HEK293 (cell line): ENCODE measurements around the gene ACTN4.
A peak's percentile ranks its signal among the peaks of the same experiment; 100 is the strongest.

ENCODE experiments used
- CTCF ChIA-PET: fragments of 350-600 bp; formaldehyde crosslinking; extraction: SDS; loops from one replicate; lab custom pipeline; 2021; ENCODE audit warnings: antibody characterized with exemption; lab: Yijun Ruan, JAX
- POLR2A ChIA-PET: fragments of 300-600 bp; formaldehyde crosslinking; extraction: SDS; loops from one replicate; lab custom pipeline; 2020; ENCODE audit warnings: antibody characterized with exemption, inconsistent platforms; lab: Yijun Ruan, JAX
- H3K27ac ChIP-seq: fragments of 200-500 bp; sonication (Bioruptor generic); 2 replicates; pipeline ENCODE4 v1.5.1; 2014; ENCODE audit warnings: low read depth, low read length, control low read depth, inconsistent platforms; ENCODE audit errors: extremely low read depth
- H3K36me3 ChIP-seq, 2 experiments: fragments of 200-500 bp in 1 of 2; sonication (Bioruptor generic) in 1 of 2; 1 replicate in 1 of 2; 2 replicates in 1 of 2; pipeline ENCODE4 v1.5.1; 2014 to 2017; ENCODE audit warnings: inconsistent platforms in 2 of 2, low read length in 2 of 2; ENCODE audit not compliant: control insufficient read depth in 2 of 2, insufficient read depth in 1 of 2
- H3K4me1 ChIP-seq: fragments of 200-500 bp; sonication (Bioruptor generic); 2 replicates; pipeline ENCODE4 v1.5.1; 2014; ENCODE audit warnings: mild to moderate bottlenecking, low read length, inconsistent platforms; ENCODE audit not compliant: control insufficient read depth, insufficient read depth
- H3K4me3 ChIP-seq: 2 replicates; pipeline ENCODE4 v1.5.1; 2011; ENCODE audit warnings: low read depth, mild to moderate bottlenecking, control low read depth, low read length, moderate library complexity
- H3K9me3 ChIP-seq: fragments of 200-500 bp; sonication (Bioruptor generic); 2 replicates; pipeline ENCODE4 v1.5.1; 2014; ENCODE audit warnings: low read depth, low read length, inconsistent platforms; ENCODE audit not compliant: control insufficient read depth, insufficient read depth
- EGR2 ChIP-seq: fragments of 450-650 bp; formaldehyde crosslinking; IDR thresholded peaks from 2 replicates; pipeline ENCODE4 v1.5.1; 2016; ENCODE audit warnings: low read depth, missing biosample characterization, missing genetic modification characterization
- IKZF3 ChIP-seq: fragments of 450-650 bp; IDR thresholded peaks from 2 replicates; pipeline ENCODE4 v1.5.0; 2018; ENCODE audit warnings: missing biosample characterization, mild to moderate bottlenecking, missing genetic modification characterization, moderate library complexity
- KLF1 ChIP-seq: fragments of 450-650 bp; formaldehyde crosslinking; IDR thresholded peaks from 2 replicates; pipeline ENCODE4 v1.5.1; 2016; ENCODE audit warnings: missing biosample characterization, missing genetic modification characterization
- KLF9 ChIP-seq: fragments of 450-650 bp; formaldehyde crosslinking; IDR thresholded peaks from 2 replicates; pipeline ENCODE4 v1.5.1; 2016; ENCODE audit warnings: missing biosample characterization, missing genetic modification characterization, low read depth
- MZF1 ChIP-seq: fragments of 450-650 bp; formaldehyde crosslinking; IDR thresholded peaks from 2 replicates; pipeline ENCODE4 v1.5.1; 2017; ENCODE audit warnings: missing biosample characterization, missing genetic modification characterization, borderline replicate concordance
- SCRT1 ChIP-seq: fragments of 450-650 bp; formaldehyde crosslinking; IDR thresholded peaks from 2 replicates; pipeline ENCODE4 v1.5.1; 2016; ENCODE audit warnings: missing biosample characterization, missing genetic modification characterization, borderline replicate concordance
- SETDB1 ChIP-seq: IDR thresholded peaks from one replicate; pipeline ENCODE4 v1.6.1; 2017; ENCODE audit warnings: mild to moderate bottlenecking, low read length, moderate library complexity, mixed read lengths; ENCODE audit not compliant: insufficient read length
- YY2 ChIP-seq: fragments of 450-650 bp; formaldehyde crosslinking; IDR thresholded peaks from 2 replicates; pipeline ENCODE4 v1.5.1; 2016; ENCODE audit warnings: missing biosample characterization, missing genetic modification characterization
- ZBTB1 ChIP-seq: fragments of 450-650 bp; formaldehyde crosslinking; IDR thresholded peaks from 2 replicates; pipeline ENCODE4 v1.5.1; 2016; ENCODE audit warnings: missing biosample characterization, missing genetic modification characterization
- ZBTB48 ChIP-seq: fragments of 450-650 bp; formaldehyde crosslinking; IDR thresholded peaks from 2 replicates; pipeline ENCODE4 v1.5.1; 2016; ENCODE audit warnings: missing biosample characterization, missing genetic modification characterization
- ZBTB6 ChIP-seq: fragments of 450-650 bp; formaldehyde crosslinking; IDR thresholded peaks from 2 replicates; pipeline ENCODE4 v1.5.1; 2017; ENCODE audit warnings: missing biosample characterization, missing genetic modification characterization
- ZFHX2 ChIP-seq: fragments of 450-650 bp; formaldehyde crosslinking; conservative IDR thresholded peaks from 2 replicates; pipeline ENCODE4 v1.5.1; 2016; ENCODE audit warnings: missing biosample characterization, missing genetic modification characterization
- ZFP41 ChIP-seq: fragments of 450-650 bp; formaldehyde crosslinking; IDR thresholded peaks from 2 replicates; pipeline ENCODE4 v1.5.1; 2016; ENCODE audit warnings: missing biosample characterization, missing genetic modification characterization, borderline replicate concordance
- ZFP69B ChIP-seq: fragments of 450-650 bp; formaldehyde crosslinking; IDR thresholded peaks from 2 replicates; pipeline ENCODE4 v1.5.1; 2016; ENCODE audit warnings: missing biosample characterization, missing genetic modification characterization
- ZNF133 ChIP-seq: fragments of 450-650 bp; formaldehyde crosslinking; IDR thresholded peaks from 2 replicates; pipeline ENCODE4 v1.5.1; 2016; ENCODE audit warnings: missing biosample characterization, missing genetic modification characterization
- ZNF140 ChIP-seq: fragments of 450-650 bp; formaldehyde crosslinking; IDR thresholded peaks from 2 replicates; pipeline ENCODE4 v1.5.1; 2016; ENCODE audit warnings: missing biosample characterization, missing genetic modification characterization
- ZNF146 ChIP-seq: fragments of 450-650 bp; formaldehyde crosslinking; IDR thresholded peaks from 2 replicates; pipeline ENCODE4 v1.5.1; 2016; ENCODE audit warnings: missing biosample characterization, missing genetic modification characterization
- ZNF148 ChIP-seq: fragments of 450-650 bp; formaldehyde crosslinking; IDR thresholded peaks from 2 replicates; pipeline ENCODE4 v1.5.0; 2017; ENCODE audit warnings: missing biosample characterization, missing genetic modification characterization, borderline replicate concordance
- ZNF155 ChIP-seq: fragments of 450-650 bp; formaldehyde crosslinking; IDR thresholded peaks from 2 replicates; pipeline ENCODE4 v1.5.1; 2016; ENCODE audit warnings: missing biosample characterization, missing genetic modification characterization
- ZNF157 ChIP-seq: fragments of 450-650 bp; formaldehyde crosslinking; IDR thresholded peaks from 2 replicates; pipeline ENCODE4 v1.5.1; 2016; ENCODE audit warnings: missing biosample characterization, missing genetic modification characterization
- ZNF223 ChIP-seq: fragments of 450-650 bp; formaldehyde crosslinking; IDR thresholded peaks from 2 replicates; pipeline ENCODE4 v1.5.1; 2016; ENCODE audit warnings: missing biosample characterization, missing genetic modification characterization
- ZNF324 ChIP-seq: fragments of 450-650 bp; formaldehyde crosslinking; IDR thresholded peaks from 2 replicates; pipeline ENCODE4 v1.5.1; 2016; ENCODE audit warnings: missing biosample characterization, missing genetic modification characterization
- ZNF544 ChIP-seq: fragments of 450-650 bp; formaldehyde crosslinking; IDR thresholded peaks from 2 replicates; pipeline ENCODE4 v1.5.0; 2017; ENCODE audit warnings: missing biosample characterization, missing genetic modification characterization
- ZNF692 ChIP-seq: fragments of 450-650 bp; formaldehyde crosslinking; IDR thresholded peaks from 2 replicates; pipeline ENCODE4 v1.5.1; 2016; ENCODE audit warnings: missing biosample characterization, missing genetic modification characterization

The ACTN4 gene

GRCh38 chr19:38719761-38720558 is 72.5 kb downstream of the ACTN4 start:
- ChIA-PET POLR2A (interaction anchor here (6.2 kb wide), 1 partner anchor 71 kb away, joined by 46 read pairs; the partner anchor contains the start of gene ACTN4), CTCF (interaction anchor here (0.6 to 1.7 kb wide), 4 partner anchors 8 to 175 kb away, joined by 3 to 4 read pairs (median 4); no protein-coding TSS in a partner anchor)
- no peaks in the 10 kb centered on the region for H3K9me3 ChIP-seq
- H3K27ac ChIP-seq = 0 out of 2 replicates have a peak overlapping the region, but pooled peaks have one; percentile 1
- no peaks in the 10 kb centered on the region for H3K4me1 ChIP-seq
- H3K36me3 ChIP-seq = peaks cover 77 to 91% of the 10 kb centered on the region in 2 experiments
- no peak overlapping the region for H3K4me3 ChIP-seq
- TF ChIP-seq ZNF157 (tag by site-specific recombination) (no peak), ZNF133 (no peak), ZNF146 (tag by site-specific recombination) (no peak), ZNF155 (no peak), ZBTB48 (tag by site-specific recombination) (0 out of 2 replicates have a peak, but pooled peaks have one; percentile 39), KLF1 (tag by site-specific recombination) (peak; percentile 84), MZF1 (tag by site-specific recombination) (no peak), ZBTB1 (no peak), IKZF3 (no peak), ZNF544 (tag by site-specific recombination) (no peak), ZFHX2 (tag by site-specific recombination) (0 out of 2 replicates have a peak, but pooled peaks have one; percentile 6), EGR2 (tag by site-specific recombination) (peak; percentile 21; the same call in 1 of the 2 replicates), SCRT1 (tag by site-specific recombination) (no peak), ZNF223 (tag by site-specific recombination) (no peak)

GRCh38 chr19:38720559-38721236 is 73.2 kb downstream of the ACTN4 start:
- TF ChIP-seq ZBTB6 (tag by site-specific recombination) (no peak), ZFP69B (peak; percentile 96), ZNF692 (tag by site-specific recombination) (peak; percentile 96)
- TF ChIP-seq, all 188 proteins: peak for 2
- Histone ChIP-seq H3K9me3 (no peaks in the 10 kb centered on the region), H3K27ac (0 out of 2 replicates have a peak overlapping the region, but pooled peaks have one; percentile 1), H3K4me1 (no peaks in the 10 kb centered on the region), H3K36me3 (peaks cover 77 to 95% of the 10 kb centered on the region in 2 experiments), H3K4me3 (no peak overlapping the region)
- CTCF ChIA-PET = interaction anchor here (0.5 kb wide), 1 partner anchor 499 kb away, joined by 3 read pairs; no protein-coding TSS in a partner anchor
- POLR2A ChIA-PET = interaction anchor here (6.2 kb wide), 1 partner anchor 72 kb away, joined by 46 read pairs; the partner anchor contains the start of gene ACTN4

- Histone ChIP-seq H3K9me3 (no peaks in the 10 kb centered on the region), H3K4me1 (no peaks in the 10 kb centered on the region), H3K36me3 (peaks cover 77 to 98% of the 10 kb centered on the region in 2 experiments), H3K27ac (peak overlapping the region; percentile 25; the same call in 1 of the 2 replicates), H3K4me3 (no peak overlapping the region)
- ChIA-PET POLR2A (interaction anchor here (6.2 kb wide), 1 partner anchor 73 kb away, joined by 46 read pairs; the partner anchor contains the start of gene ACTN4), CTCF (interaction anchor here (0.5 kb wide), 1 partner anchor 500 kb away, joined by 3 read pairs; no protein-coding TSS in a partner anchor)
- TF ChIP-seq SETDB1 (no peak), YY2 (tag by site-specific recombination) (0 out of 2 replicates have a peak, but pooled peaks have one; percentile 25), ZNF324 (tag by site-specific recombination) (no peak), ZFP41 (tag by site-specific recombination) (no peak), ZNF140 (tag by site-specific recombination) (no peak), ZNF148 (tag by site-specific recombination) (no peak), KLF9 (tag by site-specific recombination) (no peak)
These were observed 74.0 kb downstream of the ACTN4 start for GRCh38 chr19:38721496-38721895.
